Neutrophil (primary cell): ENCODE results near the gene WDR19.

Experiments
- H3K27ac ChIP-seq: fragments of 200-600 bp; sonication (generic); 2 replicates; pipeline ENCODE4 v1.5.1; 2016; ENCODE audit warnings: mild to moderate bottlenecking, moderate library complexity
- H3K27me3 ChIP-seq: fragments of 200-600 bp; sonication (generic); 2 replicates; pipeline ENCODE4 v1.6.0; 2016; ENCODE audit warnings: mild to moderate bottlenecking
- H3K36me3 ChIP-seq: fragments of 200-600 bp; sonication (generic); 2 replicates; pipeline ENCODE4 v1.5.1; 2017
- H3K4me1 ChIP-seq, 2 experiments: fragments of 200-600 bp in 1 of 2; sonication (generic) in 1 of 2; 1 replicate in 1 of 2; 2 replicates in 1 of 2; pipeline versions ENCODE4 v1.5.1 to v1.6.1; 2013 to 2016; ENCODE audit warnings: low read depth in 1 of 2, low read length in 1 of 2, mild to moderate bottlenecking in 1 of 2, moderate library complexity in 1 of 2; ENCODE audit not compliant: control insufficient read depth in 1 of 2, insufficient read depth in 1 of 2
- H3K4me3 ChIP-seq, 2 experiments: fragments of 200-600 bp in 1 of 2; sonication (generic) in 1 of 2; 1 replicate in 1 of 2; 2 replicates in 1 of 2; pipeline ENCODE4 v1.5.1; 2013 to 2016; ENCODE audit warnings: low read depth in 1 of 2, low read length in 1 of 2, mild to moderate bottlenecking in 1 of 2, moderate library complexity in 1 of 2
- H3K9me3 ChIP-seq: fragments of 200-600 bp; sonication (generic); 2 replicates; pipeline ENCODE4 v1.5.1; 2016
- CTCF ChIP-seq: fragments of 200-600 bp; sonication (generic); IDR thresholded peaks from 2 replicates; pipeline ENCODE4 v1.5.1; 2016; ENCODE audit warnings: antibody characterized with exemption

WDR19 gene

DNA sequence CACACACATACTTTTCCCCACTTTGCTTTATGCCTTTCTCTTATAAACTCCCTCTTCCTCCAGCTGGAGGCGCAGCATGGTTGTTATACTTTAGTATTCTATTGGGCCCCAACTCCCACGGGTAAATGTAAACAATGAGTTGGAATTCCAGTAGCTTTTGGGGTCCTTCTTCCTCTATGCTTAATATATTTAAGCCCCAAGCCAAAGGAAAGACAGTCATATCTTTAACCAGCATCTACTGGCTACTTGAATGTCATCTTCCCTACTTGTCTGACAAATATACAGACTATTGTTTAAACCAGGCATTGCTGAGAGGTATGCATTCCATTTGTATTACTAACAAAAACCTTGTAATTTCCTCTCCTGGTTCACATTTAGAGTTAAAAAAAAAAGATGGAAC lies 72.9 kb downstream of the WDR19 start:
- Histone ChIP-seq H3K4me3 (no peak overlapping the region), H3K4me1 (no peaks in the 10 kb centered on the region), H3K27me3 (no peaks in the 10 kb centered on the region), H3K27ac (no peak overlapping the region), H3K36me3 (no peaks in the 10 kb centered on the region), H3K9me3 (no peaks in the 10 kb centered on the region)
- no peak for TF ChIP-seq CTCF

GRCh38 chr4:39255871-39256270 lies 73.5 kb downstream of the WDR19 start:
- Histone ChIP-seq H3K9me3 (no peaks in the 10 kb centered on the region), H3K27ac (no peak overlapping the region), H3K4me1 (no peaks in the 10 kb centered on the region), H3K27me3 (no peaks in the 10 kb centered on the region), H3K4me3 (no peak overlapping the region), H3K36me3 (no peaks in the 10 kb centered on the region)
- no peak for TF ChIP-seq CTCF

- Histone ChIP-seq H3K4me3 (no peak overlapping the region), H3K27me3 (no peaks in the 10 kb centered on the region), H3K27ac (no peak overlapping the region), H3K9me3 (no peaks in the 10 kb centered on the region), H3K4me1 (no peaks in the 10 kb centered on the region), H3K36me3 (no peaks in the 10 kb centered on the region)
- no peak for TF ChIP-seq CTCF
Measured at GRCh38 chr4:39256436-39256835, 74.1 kb downstream of the WDR19 start.

DNA sequence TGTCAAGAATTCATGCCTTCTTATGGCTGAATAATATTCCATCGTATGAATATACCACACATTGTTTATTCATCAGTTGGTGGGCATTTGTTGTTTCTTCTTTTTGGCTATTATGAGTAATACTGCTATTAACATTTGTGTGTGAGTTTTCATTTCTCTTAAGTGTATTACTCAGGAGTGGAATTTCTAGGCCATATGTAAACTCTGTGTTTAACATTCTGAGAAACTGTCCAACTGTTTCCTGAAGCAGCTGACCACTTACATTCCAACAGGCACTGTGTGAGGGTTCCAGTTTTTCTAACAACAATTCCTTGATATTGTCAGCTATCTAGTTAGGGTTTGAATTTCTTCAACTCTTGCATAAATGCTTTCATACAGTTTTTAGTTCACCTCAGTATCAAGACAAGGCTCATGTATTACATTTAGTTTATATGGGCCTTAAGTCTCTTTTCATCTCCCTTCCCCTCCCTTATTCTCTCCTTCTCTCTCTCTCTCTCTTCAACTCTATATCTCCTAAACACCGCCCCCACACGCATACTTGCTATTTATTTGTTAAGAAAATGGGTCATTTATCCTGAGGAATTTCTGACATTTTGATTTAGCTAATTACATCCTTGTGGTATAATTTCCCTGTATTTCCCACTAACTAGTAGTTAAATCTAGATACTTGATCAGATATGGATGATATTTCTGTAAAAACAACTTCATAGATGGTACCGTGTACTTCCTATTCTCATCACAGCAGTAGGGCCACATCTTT lies 77.4 kb downstream of the WDR19 start:
- Histone ChIP-seq H3K4me3 (no peak overlapping the region), H3K27me3 (no peaks in the 10 kb centered on the region), H3K4me1 (no peaks in the 10 kb centered on the region), H3K9me3 (no peaks in the 10 kb centered on the region), H3K27ac (no peak overlapping the region), H3K36me3 (no peaks in the 10 kb centered on the region)
- no peak for TF ChIP-seq CTCF

- Histone ChIP-seq H3K4me1 (no peaks in the 10 kb centered on the region), H3K36me3 (no peaks in the 10 kb centered on the region), H3K9me3 (no peaks in the 10 kb centered on the region), H3K27me3 (no peaks in the 10 kb centered on the region), H3K4me3 (no peak overlapping the region), H3K27ac (no peak overlapping the region)
- no peak for TF ChIP-seq CTCF
Measured at GRCh38 chr4:39263895-39264294, 81.6 kb downstream of the WDR19 start.
